ENCODE measurements around the gene RHOXF2.

GRCh38 chrX:120115438-120115963 is 42.9 kb upstream of the RHOXF2 start, which contains the start of gene RHOXF1:
- TF ChIP-seq EZH2 (IDR thresholded peaks at IDR 0.05; ENCODE audit: insufficient read depth, poor library complexity, severe bottlenecking) = no peak
- TF ChIP-seq EZH2phosphoT487 (IDR thresholded peaks at IDR 0.05; ENCODE audit: insufficient read depth, low read depth) = no peak

All from GM23248 (cell line).